IgD-negative memory B cell (primary cell): Measurements from ENCODE around the gene SYTL3. TPM values are rescaled to one million over a fixed set of nuclear protein-coding genes. Genes with fewer than 3 reads are reported as not detected.
"Not testable (repeated sequence)": the region's sequence is repeated elsewhere in the genome, so short reads cannot be mapped to it uniquely, and the experiment has no call there.

Source experiments
- H3K27ac Mint-ChIP-seq, 3 donors: one replicate each; pipeline ENCODE4 v1.8.0; 2020 to 2022; ENCODE audit warnings: mild to moderate bottlenecking in 3 of 3, mixed read lengths in 3 of 3, moderate library complexity in 1 of 3
- H3K27me3 Mint-ChIP-seq: one replicate; pipeline ENCODE4 v1.8.0; 2021; ENCODE audit warnings: mixed read lengths
- H3K36me3 Mint-ChIP-seq: one replicate; pipeline ENCODE4 v1.8.0; 2020; ENCODE audit warnings: mild to moderate bottlenecking, mixed read lengths
- H3K4me1 Mint-ChIP-seq, 3 donors: one replicate each; pipeline ENCODE4 v1.8.0; 2020 to 2022; ENCODE audit warnings: mixed read lengths in 3 of 3, mild to moderate bottlenecking in 1 of 3
- H3K4me3 Mint-ChIP-seq, 4 donors: one replicate each; pipeline ENCODE4 v1.8.0; 2020 to 2022; ENCODE audit warnings: mild to moderate bottlenecking in 4 of 4, mixed read lengths in 4 of 4, moderate library complexity in 3 of 4
- H3K9me3 Mint-ChIP-seq, 3 donors: one replicate each; pipeline ENCODE4 v1.8.0; 2020 to 2021; ENCODE audit warnings: mixed read lengths in 3 of 3, mild to moderate bottlenecking in 1 of 3
- polyA plus RNA-seq: library from polyadenylated mRNA; unstranded; fragments of 300-500 nt; fragmentation: Illumina TruSeq; gene quantifications from one replicate; pipeline ENCODE4 v1.2.3, GENCODE V29; 2021

SYTL3 gene
- polyA plus RNA-seq, 1 donor from 2014 or later: 1.8 TPM

DNA sequence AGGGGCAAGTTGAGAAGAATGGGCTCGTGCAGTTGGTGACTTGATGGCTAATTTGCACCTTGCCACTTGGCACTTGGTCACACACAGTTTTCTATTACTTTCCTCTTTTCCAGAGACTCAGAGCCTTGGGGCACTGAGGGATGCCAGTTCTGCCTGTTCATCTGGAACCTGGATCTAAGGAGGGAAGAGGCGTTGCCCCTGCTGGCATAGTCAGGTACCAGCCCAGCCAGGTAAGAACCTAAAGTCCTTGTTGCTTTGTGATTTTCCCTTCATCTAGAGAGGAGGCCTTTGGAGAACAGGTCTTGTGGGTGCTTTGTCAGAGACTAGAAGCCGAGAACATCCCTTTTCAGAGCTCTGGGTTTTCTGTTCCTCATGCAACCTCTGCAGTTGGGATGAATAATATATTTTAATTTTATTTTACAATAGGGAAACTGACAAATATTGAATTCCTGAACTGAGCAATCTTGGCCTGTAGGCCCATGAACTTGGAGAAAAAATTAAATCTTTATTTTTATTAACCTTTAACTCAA lies 11.4 kb downstream of the SYTL3 start:
- Mint-ChIP-seq H3K36me3 (peaks cover 2% of the 10 kb centered on the region), H3K4me3 (no peak overlapping the region), H3K27me3 (no peaks in the 10 kb centered on the region), H3K4me1 (peaks cover 4 to 5% (median 5%) of the 10 kb centered on the region in 3 donors), H3K27ac (no peak overlapping the region), H3K9me3 (no peaks in the 10 kb centered on the region)

DNA sequence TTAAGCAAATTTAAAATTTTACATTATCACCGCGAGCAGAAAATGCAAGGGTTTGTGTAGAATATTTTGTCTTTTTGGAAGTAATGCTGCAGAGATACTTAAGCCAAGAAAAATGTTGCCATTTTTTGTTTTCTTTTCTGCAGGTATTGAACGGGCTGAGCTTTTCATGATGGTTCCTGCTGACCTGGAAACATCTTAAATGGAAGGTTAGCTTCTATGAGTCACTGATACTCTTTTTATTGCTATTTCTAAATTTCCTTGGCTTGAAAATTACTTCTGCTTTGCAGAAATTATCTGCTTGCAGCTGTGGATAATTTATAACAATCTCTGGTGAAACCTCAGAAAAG lies 12.7 kb downstream of the SYTL3 start:
- H3K9me3 Mint-ChIP-seq: no peaks in the 10 kb centered on the region
- H3K27ac Mint-ChIP-seq: no peak overlapping the region
- no peak overlapping the region for H3K4me3 Mint-ChIP-seq
- peaks cover 14 to 16% (median 15%) of the 10 kb centered on the region in 3 donors for H3K4me1 Mint-ChIP-seq
- H3K27me3 Mint-ChIP-seq: no peaks in the 10 kb centered on the region
- H3K36me3 Mint-ChIP-seq: peaks cover 2% of the 10 kb centered on the region

DNA sequence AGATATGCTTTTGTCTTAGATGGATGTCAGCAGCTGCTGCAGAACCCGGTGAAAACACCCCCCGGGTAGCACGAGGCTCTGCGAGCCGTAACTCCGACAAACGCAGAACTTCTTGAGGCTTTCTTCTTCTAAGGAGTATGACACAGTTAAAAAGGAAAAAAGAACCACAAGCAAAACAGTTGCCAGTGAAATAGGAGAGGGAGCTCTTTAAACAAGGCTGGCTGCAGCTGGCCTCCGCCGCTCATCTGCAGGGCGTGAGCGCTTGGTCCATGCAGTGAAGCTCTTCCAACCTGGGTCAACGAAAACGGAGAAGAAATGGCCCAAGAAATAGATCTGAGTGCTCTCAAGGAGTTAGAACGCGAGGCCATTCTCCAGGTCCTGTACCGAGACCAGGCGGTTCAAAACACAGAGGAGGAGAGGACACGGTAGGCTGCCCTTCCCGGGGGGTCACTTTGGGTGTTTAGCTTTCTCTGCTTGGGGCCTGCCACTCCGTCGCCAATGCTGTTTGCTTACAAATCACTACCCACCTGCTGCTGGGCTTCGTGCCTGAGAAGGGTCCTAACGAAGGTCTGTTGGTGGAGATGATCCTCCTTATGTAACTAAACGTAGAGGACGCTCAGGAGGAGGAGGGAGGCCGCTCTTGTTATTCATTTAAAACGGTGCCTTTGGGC lies 13.2 kb downstream of the SYTL3 start:
- H3K27me3 Mint-ChIP-seq: no peaks in the 10 kb centered on the region

DNA sequence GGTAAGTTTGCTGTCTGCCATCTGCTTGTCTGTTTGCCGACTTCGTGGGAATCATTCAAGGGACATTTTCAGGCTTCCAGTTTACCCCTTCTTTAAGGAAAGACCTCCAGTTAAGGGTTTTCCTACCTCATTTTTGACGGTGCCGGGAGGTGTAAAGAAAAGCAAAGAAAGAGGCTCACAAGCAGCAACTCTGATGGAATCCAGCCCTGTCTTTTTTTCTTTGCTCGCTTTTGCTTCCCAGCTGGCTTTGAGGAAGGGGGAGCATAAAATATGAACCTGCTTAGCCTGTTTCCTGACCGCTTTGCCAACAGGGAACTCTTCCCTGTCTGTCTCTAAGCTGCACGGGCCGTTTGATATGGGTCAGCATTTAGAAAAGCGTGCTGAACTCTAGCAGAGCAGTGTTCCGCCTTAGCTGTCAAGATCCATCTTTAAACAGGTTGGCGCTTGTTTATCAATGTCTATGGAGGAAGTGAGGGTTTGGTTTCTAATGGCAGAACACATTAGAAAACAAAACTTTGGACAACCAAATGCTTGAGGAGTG lies 13.8 kb downstream of the SYTL3 start:
- Mint-ChIP-seq H3K9me3 (no peaks in the 10 kb centered on the region), H3K4me3 (no peak overlapping the region), H3K4me1 (peaks cover 16 to 22% (median 19%) of the 10 kb centered on the region in 3 donors), H3K36me3 (peaks cover 2% of the 10 kb centered on the region), H3K27ac (no peak overlapping the region), H3K27me3 (no peaks in the 10 kb centered on the region)

More for the DNA sequence above, 13.2 kb downstream of the SYTL3 start:
- H3K36me3 Mint-ChIP-seq: peaks cover 2% of the 10 kb centered on the region
- H3K4me3 Mint-ChIP-seq: peak overlapping the region in 1 of 4 donors; percentile 5
- no peak overlapping the region for H3K27ac Mint-ChIP-seq
- H3K9me3 Mint-ChIP-seq: no peaks in the 10 kb centered on the region
- peaks cover 16 to 19% (median 18%) of the 10 kb centered on the region in 3 donors for H3K4me1 Mint-ChIP-seq

DNA sequence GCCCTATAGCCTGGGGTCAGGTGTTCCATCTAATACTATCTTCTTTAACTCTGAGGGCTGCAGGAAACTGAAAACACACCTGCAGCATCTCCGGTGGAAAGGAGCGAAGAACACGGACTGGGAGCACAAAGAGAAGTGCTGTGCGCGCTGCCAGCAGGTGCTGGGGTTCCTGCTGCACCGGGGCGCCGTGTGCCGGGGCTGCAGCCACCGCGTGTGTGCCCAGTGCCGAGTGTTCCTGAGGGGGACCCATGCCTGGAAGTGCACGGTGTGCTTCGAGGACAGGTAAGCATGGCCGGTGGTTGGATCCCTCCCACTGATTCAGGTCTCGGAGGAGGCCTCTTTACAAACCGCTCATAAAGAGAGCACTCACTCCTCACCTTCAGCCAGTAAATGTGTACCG lies 15.5 kb downstream of the SYTL3 start:
- H3K27ac Mint-ChIP-seq: no peak overlapping the region
- H3K36me3 Mint-ChIP-seq: peaks cover 2% of the 10 kb centered on the region
- no peak overlapping the region for H3K4me3 Mint-ChIP-seq

DNA sequence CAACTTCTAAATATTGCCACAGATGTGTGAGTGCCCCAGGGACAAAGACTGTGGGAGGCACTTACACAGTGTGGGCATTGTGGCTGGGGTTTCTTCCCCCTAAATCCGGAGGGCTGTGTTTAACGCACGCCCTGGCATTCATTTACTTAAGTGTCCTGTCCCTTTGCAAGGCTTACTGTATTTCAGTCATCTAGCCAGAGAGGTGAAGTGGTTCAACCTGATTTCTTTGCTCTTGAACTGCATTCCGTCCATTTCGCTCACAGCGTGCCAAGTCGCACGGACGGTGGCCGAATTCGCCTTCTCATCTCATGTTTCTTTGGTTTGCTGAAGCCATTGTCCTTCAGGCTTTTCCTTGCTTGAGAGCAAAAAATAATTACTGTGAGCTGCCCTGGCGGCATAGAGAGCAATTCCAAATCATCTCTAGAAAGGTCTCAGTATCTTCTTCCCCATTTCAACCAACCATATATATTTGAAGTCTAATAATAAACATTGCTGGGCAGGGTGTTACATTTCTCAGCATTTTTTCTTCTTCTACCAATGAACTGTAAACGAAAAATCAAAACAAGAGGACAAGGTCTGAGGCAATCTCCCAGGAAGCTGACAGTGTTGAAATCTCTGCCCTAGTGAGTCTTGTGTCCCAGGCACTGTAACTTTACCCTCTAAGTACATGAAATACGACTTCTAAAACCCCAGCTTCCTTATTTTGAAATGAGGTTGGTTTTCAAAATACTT lies 16.9 kb downstream of the SYTL3 start:
- Mint-ChIP-seq H3K4me3 (peak overlapping the region in 2 of 4 donors; percentile 15 to 65), H3K9me3 (no peaks in the 10 kb centered on the region), H3K36me3 (peaks cover 2% of the 10 kb centered on the region), H3K27ac (peak overlapping the region in 1 of 3 donors; percentile 47), H3K4me1 (peaks cover 13 to 18% (median 17%) of the 10 kb centered on the region in 3 donors), H3K27me3 (no peaks in the 10 kb centered on the region)

More for the DNA sequence above, 15.5 kb downstream of the SYTL3 start:
- peaks cover 15 to 20% (median 20%) of the 10 kb centered on the region in 3 donors for H3K4me1 Mint-ChIP-seq
- no peaks in the 10 kb centered on the region for H3K27me3 Mint-ChIP-seq
- H3K9me3 Mint-ChIP-seq: no peaks in the 10 kb centered on the region

DNA sequence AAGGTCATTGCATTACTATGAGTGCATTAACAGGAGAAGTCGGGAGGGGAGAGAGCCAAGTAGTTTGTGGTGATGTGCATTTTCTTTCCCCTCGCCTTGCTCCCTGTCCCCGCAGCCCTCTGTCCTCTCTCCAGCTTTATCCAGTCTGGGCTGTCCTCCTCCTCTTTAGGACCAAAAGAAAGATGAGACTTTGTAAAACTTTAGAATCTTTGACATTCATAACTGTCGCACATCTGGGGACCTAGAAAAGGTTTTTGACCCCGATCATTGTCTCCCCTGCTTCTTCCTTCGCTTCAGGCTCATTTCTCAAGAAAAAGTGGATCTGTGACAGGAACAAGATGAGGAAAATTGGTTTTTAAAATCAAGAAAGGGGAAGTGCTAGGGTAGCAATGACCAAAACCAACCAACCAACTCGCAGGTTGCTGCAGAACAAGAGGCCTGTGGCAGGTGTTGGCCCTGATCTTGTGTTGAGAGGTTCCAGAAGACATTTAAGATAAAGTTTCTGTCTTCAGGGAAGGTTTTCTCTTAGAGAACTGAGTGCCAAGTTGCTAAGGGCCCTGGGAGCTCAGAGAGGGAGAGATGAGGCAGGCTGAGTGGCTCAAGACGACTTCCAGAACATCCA lies 17.6 kb downstream of the SYTL3 start:
- Mint-ChIP-seq H3K9me3 (no peaks in the 10 kb centered on the region), H3K4me3 (peak overlapping the region in 3 of 4 donors; percentile 3 to 65 (median 15)), H3K4me1 (peaks cover 13 to 18% (median 17%) of the 10 kb centered on the region in 3 donors), H3K27me3 (no peaks in the 10 kb centered on the region), H3K27ac (peak overlapping the region in 2 of 3 donors; percentile 47 to 84), H3K36me3 (peaks cover 2% of the 10 kb centered on the region)

DNA sequence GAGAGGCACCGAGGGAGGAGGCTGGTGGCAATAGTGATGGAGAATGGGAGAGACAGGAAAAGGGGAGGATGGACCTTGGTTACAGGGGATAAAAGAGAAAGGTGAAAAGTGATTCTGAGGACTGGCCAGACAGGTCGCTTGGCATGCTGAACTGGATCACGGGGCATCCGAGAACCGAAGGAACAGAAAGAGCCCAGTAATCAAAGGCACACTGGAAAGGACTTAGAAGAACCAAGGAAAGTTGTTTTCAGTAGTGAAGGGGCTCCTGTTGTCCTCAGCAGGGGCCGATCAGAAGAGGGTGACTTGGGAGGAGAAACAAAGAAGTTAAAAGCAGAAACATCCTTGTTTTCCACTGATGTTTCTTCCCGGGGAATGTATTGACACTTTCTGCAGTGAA lies 18.9 kb downstream of the SYTL3 start:
- H3K27ac Mint-ChIP-seq: no peak overlapping the region
- no peaks in the 10 kb centered on the region for H3K9me3 Mint-ChIP-seq
- H3K36me3 Mint-ChIP-seq: peaks cover 4% of the 10 kb centered on the region
- peaks cover 13 to 18% (median 17%) of the 10 kb centered on the region in 3 donors for H3K4me1 Mint-ChIP-seq
- no peaks in the 10 kb centered on the region for H3K27me3 Mint-ChIP-seq
- no peak overlapping the region for H3K4me3 Mint-ChIP-seq

DNA sequence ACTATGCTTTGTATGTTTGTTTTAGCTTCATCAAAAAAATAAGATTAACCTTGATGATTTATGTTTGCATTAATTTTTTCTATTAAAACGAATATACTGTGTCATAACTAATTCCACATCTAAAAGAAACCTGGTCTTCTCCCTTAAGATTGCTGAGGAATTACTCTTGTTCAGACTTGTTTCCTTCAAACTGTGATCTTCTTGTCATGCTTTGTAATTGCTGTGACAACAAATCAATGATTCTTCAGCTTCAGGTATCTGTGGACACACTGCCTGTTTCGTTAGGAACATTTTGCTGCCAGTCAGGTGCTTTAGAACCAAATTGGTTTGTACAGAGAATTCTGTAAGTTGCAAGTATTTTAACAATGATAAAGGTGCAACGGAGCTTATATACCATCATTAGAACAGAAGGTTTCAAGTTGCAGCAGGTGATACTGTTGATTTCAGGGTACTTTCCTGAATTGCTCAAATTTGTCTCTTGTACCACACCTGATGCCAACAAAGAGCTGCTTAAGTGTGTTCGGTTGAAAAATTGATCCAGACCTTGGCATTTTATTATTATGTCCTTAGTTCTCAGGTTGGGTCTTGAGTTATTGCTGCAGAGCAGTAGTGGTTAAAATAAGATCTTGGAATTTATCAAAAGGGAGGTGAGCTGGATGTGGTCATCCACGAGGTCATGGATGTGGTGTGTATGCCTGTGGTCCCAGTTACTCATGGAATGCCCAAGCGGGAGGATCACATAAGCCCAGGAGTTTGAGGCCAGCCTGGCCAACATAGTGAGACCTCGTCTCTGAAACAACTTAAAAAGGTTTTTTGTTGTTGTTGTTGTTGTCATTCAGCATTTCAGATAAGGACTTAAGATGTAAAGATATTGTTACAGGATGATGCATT lies 19.5 kb downstream of the SYTL3 start:
- no peak overlapping the region for H3K4me3 Mint-ChIP-seq
- peaks cover 4% of the 10 kb centered on the region for H3K36me3 Mint-ChIP-seq

DNA sequence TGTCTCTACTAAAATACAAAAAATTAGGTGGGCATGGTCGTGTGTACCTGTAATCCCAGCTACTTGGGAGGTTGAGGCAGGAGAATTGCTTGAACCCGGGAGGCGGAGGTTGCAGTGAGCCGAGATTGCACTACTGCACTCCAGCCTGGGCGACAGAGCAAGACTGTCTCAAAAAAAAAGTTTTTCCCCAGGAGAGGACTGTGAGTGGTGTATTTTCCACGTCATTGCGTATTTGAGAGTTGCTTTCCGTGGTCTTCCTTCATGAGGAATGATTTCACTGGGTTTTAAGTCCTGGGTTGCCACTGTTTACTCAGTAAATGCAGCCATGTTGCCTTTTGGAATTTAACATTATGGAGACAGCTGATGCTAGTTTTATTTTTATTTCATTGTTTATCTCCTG lies 22.3 kb downstream of the SYTL3 start:
- not testable (repeated sequence) for H3K27ac Mint-ChIP-seq, H3K4me3 Mint-ChIP-seq, H3K27me3 Mint-ChIP-seq, H3K36me3 Mint-ChIP-seq, H3K9me3 Mint-ChIP-seq
- peaks cover 7 to 13% (median 11%) of the 10 kb centered on the region in 3 donors for H3K4me1 Mint-ChIP-seq

More for the DNA sequence above, 19.5 kb downstream of the SYTL3 start:
- H3K4me1 Mint-ChIP-seq: peaks cover 13 to 18% (median 17%) of the 10 kb centered on the region in 3 donors
- no peaks in the 10 kb centered on the region for H3K27me3 Mint-ChIP-seq
- peak overlapping the region in 1 of 3 donors; percentile 20 for H3K27ac Mint-ChIP-seq
- H3K9me3 Mint-ChIP-seq: no peaks in the 10 kb centered on the region

DNA sequence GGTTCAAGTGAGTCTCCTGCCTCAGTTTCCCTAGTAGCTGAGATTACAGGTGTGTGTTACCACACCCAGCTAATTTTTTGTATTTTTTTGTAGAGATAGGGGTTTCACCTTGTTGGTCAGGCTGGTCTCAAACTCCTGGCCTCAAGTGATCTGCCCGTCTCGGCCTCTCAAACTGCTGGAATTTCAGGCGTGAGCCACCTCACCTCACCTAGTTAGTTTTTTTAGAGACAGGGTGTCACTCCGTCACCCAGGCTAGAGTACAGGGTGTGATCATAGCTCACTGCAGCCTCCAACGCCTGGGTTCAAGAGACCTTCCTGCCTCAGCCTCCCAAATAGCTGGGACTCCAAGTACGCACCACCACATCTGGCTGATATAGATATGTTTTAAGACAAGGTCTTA lies 22.9 kb downstream of the SYTL3 start:
- Mint-ChIP-seq H3K9me3 (no peaks in the 10 kb centered on the region), H3K27me3 (no peaks in the 10 kb centered on the region), H3K27ac (no peak overlapping the region), H3K4me3 (no peak overlapping the region), H3K4me1 (peaks cover 1 to 7% (median 5%) of the 10 kb centered on the region in 3 donors), H3K36me3 (peaks cover 6% of the 10 kb centered on the region)

DNA sequence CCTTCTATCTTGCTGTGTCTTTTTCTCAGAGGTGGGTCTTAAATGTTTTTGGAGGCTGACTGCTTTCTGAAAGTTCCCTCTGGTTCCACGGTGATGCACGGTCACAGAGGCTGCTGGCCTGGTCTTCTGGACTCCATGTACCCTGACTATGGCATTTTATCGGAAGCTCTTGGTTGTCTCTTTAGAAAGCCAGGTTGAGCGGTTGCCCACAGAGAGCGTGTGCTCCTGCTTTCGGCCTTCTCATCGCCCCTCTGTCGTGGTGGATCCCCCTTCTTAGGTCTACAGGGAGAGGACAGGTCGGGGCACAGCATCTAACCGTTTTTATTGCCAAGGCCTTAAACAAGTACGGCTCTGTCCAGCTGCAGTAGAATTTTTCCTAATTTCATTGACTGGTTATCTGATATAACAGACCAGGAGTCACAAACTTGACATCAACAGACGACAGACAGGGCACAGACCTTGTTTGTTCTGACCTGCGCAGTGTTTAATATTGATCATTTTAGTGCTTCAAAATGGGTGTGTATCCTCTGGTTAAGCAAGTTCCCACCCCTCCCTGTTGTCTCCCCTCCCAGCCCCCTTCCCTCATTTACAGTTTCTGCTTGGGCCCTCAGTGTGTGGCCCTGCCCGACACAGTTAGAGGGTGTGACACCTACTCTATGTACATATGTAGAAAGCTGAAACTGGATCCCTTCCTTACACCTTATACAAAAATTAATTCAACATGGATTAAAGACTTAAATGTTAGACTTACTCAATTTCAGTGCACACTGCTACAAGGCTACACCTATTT lies 24.7 kb downstream of the SYTL3 start:
- H3K9me3 Mint-ChIP-seq: no peaks in the 10 kb centered on the region
- H3K27ac Mint-ChIP-seq: no peak overlapping the region

DNA sequence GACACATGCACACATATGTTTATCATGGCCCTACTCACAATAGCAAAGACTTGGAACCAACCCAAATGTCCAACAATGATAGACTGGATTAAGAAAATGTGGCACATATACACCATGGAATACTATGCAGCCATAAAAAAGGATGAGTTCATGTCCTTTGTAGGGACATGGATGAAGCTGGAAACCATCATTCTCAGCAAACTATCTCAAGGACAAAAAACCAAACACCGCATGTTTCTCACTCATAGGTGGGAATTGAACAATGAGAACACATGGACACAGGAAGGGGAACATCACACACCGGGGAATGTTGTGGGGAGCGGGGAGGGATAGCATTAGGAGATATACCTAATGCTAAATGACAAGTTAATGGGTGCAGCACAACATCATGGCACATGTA lies 27.2 kb downstream of the SYTL3 start:
- H3K36me3 Mint-ChIP-seq, H3K4me1 Mint-ChIP-seq, H3K9me3 Mint-ChIP-seq, H3K27me3 Mint-ChIP-seq, H3K4me3 Mint-ChIP-seq, H3K27ac Mint-ChIP-seq: not testable (repeated sequence)

More for the DNA sequence above, 24.7 kb downstream of the SYTL3 start:
- no peaks in the 10 kb centered on the region for H3K4me1 Mint-ChIP-seq
- H3K4me3 Mint-ChIP-seq: no peak overlapping the region
- peaks cover 6% of the 10 kb centered on the region for H3K36me3 Mint-ChIP-seq
- H3K27me3 Mint-ChIP-seq: no peaks in the 10 kb centered on the region
